Measurements from ENCODE around the gene C3orf80.
"Not testable (repeated sequence)": the region's sequence is repeated elsewhere in the genome, so short reads cannot be mapped to it uniquely, and the experiment has no call there.

Gene C3orf80

GRCh38 chr3:160225176-160226025 lies at the start of gene C3orf80:
TSS of gene C3orf80 (plus strand) at chr3:160225422. CDS start at chr3:160225636, 214 bp downstream.
- peak; percentile 68 for DNase-seq (ENCODE audit: low spot score)

DNA sequence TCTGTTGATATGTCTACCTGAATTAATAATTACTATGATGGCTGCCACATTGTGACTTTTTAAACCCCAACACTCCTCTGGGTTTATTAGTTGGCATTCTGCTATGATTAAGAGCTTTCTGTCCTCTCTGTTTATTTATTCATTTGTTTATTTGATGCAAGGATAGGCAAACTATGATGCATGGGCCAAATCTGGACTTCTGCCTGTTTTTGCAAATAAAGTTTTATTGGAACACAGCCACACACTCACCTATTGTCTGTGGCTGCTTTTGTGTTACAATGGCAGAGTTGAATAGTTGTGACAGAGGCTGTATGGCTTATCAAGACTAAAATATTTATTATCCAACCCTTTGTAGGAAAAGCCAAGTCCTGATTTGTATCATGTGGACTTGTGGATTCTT lies 48.3 kb upstream of the C3orf80 start:
- DNase-seq (ENCODE audit: low spot score): no peak

DNA sequence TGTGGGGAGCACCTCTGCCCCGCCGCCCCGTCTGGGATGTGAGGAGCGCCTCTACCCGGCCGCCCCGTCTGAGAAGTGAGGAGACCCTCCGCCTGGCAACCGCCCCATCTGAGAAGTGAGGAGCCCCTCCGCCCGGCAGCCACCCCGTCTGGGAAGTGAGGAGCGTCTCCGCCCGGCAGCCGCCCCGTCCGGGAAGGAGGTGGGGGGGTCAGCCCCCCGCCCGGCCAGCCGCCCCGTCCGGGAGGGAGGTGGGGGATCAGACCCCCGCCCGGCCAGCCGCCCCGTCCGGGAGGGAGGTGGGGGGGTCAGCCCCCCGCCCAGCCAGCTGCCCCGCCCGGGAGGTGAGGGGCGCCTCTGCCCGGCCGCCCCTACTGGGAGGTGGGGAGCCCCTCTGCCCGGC lies 46.6 kb upstream of the C3orf80 start:
- not testable (repeated sequence) for DNase-seq (ENCODE audit: low spot score)

DNA sequence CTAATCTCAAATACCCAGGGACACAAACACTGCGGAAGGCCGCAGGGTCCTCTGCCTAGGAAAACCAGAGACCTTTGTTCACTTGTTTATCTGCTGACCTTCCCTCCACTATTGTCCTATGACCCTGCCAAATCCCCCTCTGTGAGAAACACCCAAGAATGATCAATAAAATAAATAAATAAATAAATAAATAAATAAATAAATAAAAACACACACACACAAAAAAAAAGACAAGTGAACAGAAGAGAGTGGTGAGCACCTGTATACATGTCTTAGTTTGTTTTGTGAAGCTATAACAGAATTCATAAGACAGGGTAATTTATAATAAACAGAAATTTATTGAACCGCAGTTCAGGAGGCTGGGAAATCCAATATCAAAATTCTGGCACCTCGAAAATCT lies 45.8 kb upstream of the C3orf80 start:
- not testable (repeated sequence) for DNase-seq (ENCODE audit: low spot score)

GRCh38 chr3:160179906-160180305 lies 45.3 kb upstream of the C3orf80 start:
- DNase-seq (ENCODE audit: low spot score): no peak

DNA sequence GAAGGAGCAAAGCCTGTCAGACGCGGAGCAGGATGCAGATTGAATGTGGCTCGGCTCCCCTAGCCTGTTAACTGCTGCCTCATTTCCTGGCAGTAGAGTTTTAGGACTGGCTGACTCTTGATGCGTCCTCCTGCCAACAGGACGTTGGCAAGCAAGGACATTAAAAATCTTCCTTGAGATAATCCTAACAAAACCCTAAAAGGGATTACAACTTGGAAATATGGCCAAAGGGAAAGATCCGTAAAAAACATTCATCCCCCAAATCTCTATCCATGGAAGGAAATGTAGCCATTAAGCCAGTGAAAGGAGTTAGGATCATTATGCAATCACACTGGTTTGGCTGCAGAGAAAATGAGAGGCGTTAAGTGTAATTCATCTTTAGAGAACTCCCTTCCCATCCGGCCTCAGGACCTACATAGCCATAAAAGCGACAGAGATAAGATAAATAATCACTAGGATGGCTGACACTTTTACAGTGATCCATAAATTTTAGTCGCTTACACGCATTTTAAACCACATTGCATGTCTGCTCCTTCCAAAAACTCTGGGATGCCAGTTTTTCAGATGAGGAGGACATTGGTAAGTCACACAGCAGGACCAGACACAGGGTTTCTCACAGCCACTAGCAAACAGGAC lies 44.5 kb upstream of the C3orf80 start:
- peak; percentile 47 for DNase-seq (ENCODE audit: low spot score)

GRCh38 chr3:160183345-160184076 lies 41.7 kb upstream of the C3orf80 start:
- peak; percentile 30 for DNase-seq (ENCODE audit: low spot score)

DNA sequence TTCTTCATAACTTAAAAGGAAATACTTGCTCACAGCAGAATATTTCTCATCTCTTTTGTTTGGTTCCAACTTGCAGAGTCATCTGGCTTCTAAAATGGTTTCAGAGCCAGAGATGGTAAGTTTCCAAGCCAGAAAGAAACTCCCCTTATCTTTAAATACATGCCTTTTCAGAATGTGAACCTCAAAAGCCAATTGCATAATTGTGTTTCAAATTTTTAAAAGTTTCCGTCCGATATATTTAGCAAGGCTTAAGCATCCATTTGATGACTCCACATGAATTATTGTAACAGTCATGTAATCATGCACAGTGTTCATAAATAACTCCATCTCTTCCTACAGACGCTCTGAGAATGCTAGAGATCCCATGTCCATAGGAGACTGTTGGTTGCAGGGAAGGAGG lies 40.6 kb upstream of the C3orf80 start:
- peak; percentile 30 for DNase-seq (ENCODE audit: low spot score)

- DNase-seq (ENCODE audit: low spot score): no peak
Observed at GRCh38 chr3:160185751-160186150, 39.5 kb upstream of the C3orf80 start.

DNA sequence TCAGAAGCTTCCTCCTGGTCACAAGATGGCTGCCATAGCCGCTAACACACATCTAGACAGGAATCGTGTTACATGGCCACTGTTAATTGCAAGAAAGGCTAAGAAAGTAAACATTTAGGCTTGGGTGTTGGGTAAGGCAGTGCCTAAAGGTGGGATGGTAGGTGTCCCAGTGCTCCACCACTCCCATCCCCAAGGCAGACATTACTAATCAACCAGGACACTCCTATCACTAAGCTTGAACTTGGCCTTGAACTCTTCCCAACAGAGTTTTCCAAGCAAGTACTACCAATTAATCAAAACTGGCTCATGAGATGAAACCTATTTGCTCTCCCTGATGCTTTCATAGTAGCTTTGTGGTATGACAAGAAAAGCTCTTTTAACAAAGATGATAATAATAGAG lies 37.9 kb upstream of the C3orf80 start:
- no peak for DNase-seq (ENCODE audit: low spot score)

DNA sequence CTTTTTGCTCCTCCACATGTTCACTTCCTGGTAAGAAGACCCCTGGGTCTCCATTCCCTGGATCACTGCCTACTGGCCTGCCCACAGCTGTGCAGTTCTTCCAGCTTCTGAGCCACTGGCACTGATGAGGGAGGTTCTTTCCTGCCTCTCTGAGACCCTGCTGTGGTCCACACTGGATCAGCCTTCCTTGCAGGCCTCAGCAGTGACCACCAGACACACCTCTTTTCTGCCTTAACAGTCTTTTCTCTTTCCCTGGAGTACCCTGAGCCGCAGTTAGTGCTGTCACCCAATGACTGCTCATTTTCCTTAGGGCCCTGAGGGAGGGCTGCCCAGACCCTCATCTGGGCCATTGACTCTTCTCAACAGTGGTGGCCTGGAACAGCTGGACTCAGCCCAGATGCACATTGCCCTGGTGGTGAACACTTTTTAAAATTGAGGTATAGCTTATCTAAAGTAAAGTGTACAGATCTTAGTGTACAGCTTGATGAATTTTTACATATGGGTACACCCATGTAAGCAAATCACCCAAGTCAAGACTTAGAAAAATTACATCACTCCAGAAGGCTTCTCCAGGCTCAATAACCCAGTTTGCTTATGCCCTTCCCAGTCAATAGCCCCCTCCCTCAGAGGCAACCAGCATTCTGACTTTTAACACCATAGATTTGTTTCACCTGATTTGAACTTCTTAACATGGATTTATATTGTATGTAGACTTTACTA lies 32.8 kb upstream of the C3orf80 start:
- DNase-seq (ENCODE audit: low spot score): no peak

GRCh38 chr3:160193644-160194192 lies 31.5 kb upstream of the C3orf80 start:
- no peak for DNase-seq (ENCODE audit: low spot score)

DNA sequence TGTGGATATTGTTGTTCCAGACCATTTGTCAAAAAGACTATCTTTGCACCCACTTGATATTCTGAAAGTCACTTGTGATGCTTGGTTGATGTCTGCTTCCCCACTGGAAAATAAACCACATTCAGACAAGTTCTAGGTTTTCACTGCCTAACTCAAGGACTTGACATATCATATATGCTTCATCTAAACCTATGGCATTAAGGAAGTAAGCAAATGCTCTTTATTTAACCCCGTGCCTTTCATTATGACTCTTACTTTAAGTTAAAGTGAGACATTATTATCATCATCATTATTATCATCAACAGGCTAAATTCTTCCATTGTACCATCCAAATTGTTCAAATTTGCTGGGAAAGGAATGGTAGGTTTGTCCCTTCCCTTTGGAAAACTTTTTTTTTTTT lies 30.8 kb upstream of the C3orf80 start:
- DNase-seq (ENCODE audit: low spot score): no peak

GRCh38 chr3:160195106-160195505 lies 30.1 kb upstream of the C3orf80 start:
- DNase-seq (ENCODE audit: low spot score): no peak

- DNase-seq (ENCODE audit: low spot score): no peak
Observed at GRCh38 chr3:160196511-160197104, 28.6 kb upstream of the C3orf80 start.

GRCh38 chr3:160199108-160199507 lies 26.1 kb upstream of the C3orf80 start:
- no peak for DNase-seq (ENCODE audit: low spot score)

DNA sequence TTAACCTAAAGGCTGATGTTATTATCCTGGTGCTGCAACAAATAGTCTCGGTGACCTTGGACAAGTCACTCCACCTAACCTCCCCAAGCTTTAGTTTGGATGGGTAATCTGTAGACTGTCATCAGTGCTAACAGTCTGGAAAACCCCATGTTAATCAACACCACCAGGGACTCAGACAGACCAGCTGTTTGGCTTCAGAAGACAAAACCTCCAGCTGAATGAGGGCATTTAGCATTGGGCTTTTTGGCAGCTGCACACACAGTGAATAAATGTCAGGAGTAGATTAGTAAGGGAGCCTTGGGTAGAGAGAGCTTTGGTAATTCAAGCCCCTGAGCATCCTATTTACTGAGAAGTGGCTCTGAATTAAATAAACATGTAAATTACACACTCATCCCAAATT lies 24.9 kb upstream of the C3orf80 start:
- DNase-seq (ENCODE audit: low spot score): no peak

DNA sequence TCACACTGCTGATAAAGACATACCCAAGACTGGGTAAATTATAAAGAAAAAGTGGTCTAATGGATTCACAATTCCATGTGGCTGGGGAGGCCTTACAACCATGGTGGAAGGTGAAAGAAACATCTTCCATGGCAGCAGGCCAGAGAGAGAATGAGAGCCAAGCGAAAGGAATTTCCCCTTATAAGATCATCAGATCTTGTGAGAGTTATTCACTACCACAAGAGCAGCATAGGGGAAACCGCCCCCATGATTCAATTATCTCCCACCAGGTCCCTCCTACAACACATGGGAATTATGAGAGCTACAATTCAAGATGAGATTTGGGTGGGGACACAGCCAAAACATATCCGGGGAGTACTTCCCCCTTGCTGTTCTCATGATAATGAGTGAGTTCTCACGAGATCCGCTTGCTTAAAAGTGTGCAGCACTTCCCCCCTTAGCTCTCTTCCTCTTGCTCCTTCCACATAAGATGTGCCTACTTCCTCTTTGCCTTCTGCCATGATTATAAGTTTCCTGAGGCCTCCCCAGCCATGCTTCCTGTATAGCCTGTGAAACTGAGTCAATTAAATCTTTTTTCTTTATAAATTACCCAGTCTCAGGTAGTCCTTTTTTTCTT lies 20.7 kb upstream of the C3orf80 start:
- not testable (repeated sequence) for DNase-seq (ENCODE audit: low spot score)

- DNase-seq (ENCODE audit: low spot score): no peak
Observed at GRCh38 chr3:160205606-160206005, 19.6 kb upstream of the C3orf80 start.

DNA sequence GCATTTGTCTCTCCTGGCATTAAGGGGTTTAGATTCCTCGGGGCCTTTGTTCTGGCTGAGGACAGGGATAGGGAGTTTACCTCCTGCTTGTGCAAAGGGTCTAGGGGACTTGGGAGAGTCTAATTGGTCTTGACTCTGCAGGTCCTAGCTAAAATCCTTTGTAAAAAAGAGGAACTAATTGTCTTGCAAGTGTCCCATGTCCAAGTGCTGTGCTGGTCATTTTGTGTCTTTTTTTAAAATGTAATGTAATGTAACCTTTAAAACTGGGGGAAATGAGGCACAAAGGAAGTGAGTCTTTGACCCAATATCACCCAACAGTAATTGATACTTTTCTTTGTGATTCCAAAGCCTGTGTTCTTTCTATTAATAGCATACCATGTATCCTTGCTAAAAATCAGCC lies 14.9 kb upstream of the C3orf80 start:
- DNase-seq (ENCODE audit: low spot score): no peak

DNA sequence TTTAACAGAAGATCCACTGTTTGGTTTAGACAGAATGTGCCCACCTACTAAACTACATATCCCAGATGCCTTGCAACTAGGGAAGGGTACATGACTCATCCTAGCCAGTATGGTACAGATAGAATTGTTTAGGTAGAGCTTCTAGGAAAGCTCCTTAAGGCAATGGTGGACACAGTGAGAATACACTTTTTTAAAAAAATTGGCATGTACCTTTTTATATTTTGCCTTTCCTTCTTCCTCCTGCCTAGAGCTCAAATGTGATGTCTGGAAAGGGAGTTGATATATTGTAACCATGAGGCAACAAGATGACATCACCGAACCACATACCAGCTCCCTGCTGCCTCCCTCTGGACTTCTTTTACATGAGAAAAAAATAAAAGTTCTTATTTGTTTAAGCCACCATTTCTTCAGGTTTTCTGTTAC lies 14.4 kb upstream of the C3orf80 start:
- DNase-seq (ENCODE audit: low spot score): peak; percentile 59

Data from AG08396 (cell line).